GM23338 (cell line): ENCODE data around the gene NCOA1.

Experiments
- CREB1 ChIP-seq: fragments of 250-450 bp; sonication (Bioruptor Pico); IDR thresholded peaks from 2 replicates; pipeline ENCODE4 v1.5.0; 2020; ENCODE audit warnings: low read depth, mild to moderate bottlenecking, moderate library complexity
- CTCF ChIP-seq, 2 experiments: fragments of 200-600 bp in 1 of 2; sonication (generic) in 1 of 2; conservative IDR thresholded peaks; 2 replicates each; pipeline versions ENCODE4 v1.5.1 to v1.6.1; 2016 to 2017; ENCODE audit warnings: antibody characterized with exemption in 2 of 2, low read depth in 2 of 2, mild to moderate bottlenecking in 2 of 2, moderate library complexity in 1 of 2
- EZH2 ChIP-seq: fragments of 200-600 bp; sonication (generic); IDR thresholded peaks from one replicate; pipeline ENCODE4 v1.8.0; 2017; ENCODE audit warnings: antibody characterized with exemption, mild to moderate bottlenecking, low read depth; ENCODE audit not compliant: unreplicated experiment
- EZH2phosphoT487 ChIP-seq: fragments of 200-600 bp; sonication (generic); IDR thresholded peaks from one replicate; pipeline ENCODE4 v1.8.1; 2018; ENCODE audit warnings: antibody characterized with exemption; ENCODE audit not compliant: unreplicated experiment
- NANOG ChIP-seq: IDR thresholded peaks from 2 replicates; pipeline ENCODE4 v1.6.1; 2016; ENCODE audit warnings: antibody characterized with exemption, borderline replicate concordance
- POLR2AphosphoS5 ChIP-seq: IDR thresholded peaks from 2 replicates; pipeline ENCODE4 v1.6.1; 2016; ENCODE audit warnings: antibody characterized with exemption, low read depth

DNA sequence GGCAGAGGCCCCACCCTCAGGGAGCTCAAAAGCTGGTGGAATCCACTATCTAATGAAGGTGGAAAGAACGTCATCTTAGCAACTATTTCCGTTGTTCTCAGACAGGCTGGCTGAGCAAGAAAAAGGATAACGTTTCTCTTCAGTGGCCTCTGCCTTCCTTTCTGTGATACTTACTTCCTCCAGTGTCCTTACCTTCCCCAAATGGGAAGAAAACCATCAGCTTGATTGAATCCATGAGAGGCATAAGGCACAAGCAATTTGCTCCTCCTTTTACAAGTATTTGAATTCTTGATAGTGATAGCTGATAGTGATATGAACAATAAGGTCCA lies 8.1 kb upstream of the NCOA1 start:
- TF ChIP-seq CTCF (conservative IDR thresholded peaks at IDR 0.05; ENCODE audit: low read depth in 2 of 2) (no peak), CREB1 (CRISPR knock-in tag) (no peak), POLR2AphosphoS5 (no peak), NANOG (no peak), EZH2 (no peak), EZH2phosphoT487 (no peak)
